NB4 (cell line): ENCODE results near the gene MAML2.

Experiments
- DNase-seq: peaks from one replicate; pipeline ENCODE4 v3.0.0; 2010; ENCODE audit warnings: low read depth
- H3K4me3 ChIP-seq: one replicate; pipeline ENCODE4 v1.5.1; 2011; ENCODE audit warnings: mild to moderate bottlenecking, low read depth, low read length, moderate library complexity
- MYC ChIP-seq: IDR thresholded peaks from 2 replicates; pipeline ENCODE4 v1.6.1; 2011; ENCODE audit warnings: low read depth, low read length
- POLR2A ChIP-seq: IDR thresholded peaks from 2 replicates; pipeline ENCODE4 v1.6.1; 2011; ENCODE audit warnings: mild to moderate bottlenecking; ENCODE audit not compliant: insufficient read length; ENCODE audit errors: extremely low read depth
- TF ChIP-seq, protein P1 (sequence below): IDR thresholded peaks from one replicate; pipeline ENCODE4 v1.5.1; 2012; ENCODE audit warnings: low read depth, low read length
- TF ChIP-seq, protein P2 (sequence below): IDR thresholded peaks from 2 replicates; pipeline ENCODE4 v1.6.1; 2011; ENCODE audit warnings: low read depth, low read length

MAML2 gene

DNA sequence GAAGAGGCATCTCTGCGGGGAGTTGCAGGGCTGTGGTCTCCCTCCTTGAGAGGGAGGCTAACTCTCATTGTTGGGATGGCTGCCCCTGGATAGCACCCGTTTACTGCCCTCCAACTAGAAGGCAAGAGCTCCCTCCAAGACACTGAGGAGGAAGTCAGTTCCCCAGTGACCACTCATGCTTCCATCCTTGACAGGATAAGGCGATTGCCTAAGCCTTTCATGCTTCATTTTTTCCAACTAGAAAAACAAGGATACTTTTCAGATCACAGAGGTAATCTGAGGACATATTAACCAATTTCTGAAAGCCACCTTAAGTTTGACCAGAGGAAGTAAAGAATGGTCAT, 186.6 kb downstream of the MAML2 start:
- H3K4me3 ChIP-seq = peak overlapping the region; percentile 51

DNA sequence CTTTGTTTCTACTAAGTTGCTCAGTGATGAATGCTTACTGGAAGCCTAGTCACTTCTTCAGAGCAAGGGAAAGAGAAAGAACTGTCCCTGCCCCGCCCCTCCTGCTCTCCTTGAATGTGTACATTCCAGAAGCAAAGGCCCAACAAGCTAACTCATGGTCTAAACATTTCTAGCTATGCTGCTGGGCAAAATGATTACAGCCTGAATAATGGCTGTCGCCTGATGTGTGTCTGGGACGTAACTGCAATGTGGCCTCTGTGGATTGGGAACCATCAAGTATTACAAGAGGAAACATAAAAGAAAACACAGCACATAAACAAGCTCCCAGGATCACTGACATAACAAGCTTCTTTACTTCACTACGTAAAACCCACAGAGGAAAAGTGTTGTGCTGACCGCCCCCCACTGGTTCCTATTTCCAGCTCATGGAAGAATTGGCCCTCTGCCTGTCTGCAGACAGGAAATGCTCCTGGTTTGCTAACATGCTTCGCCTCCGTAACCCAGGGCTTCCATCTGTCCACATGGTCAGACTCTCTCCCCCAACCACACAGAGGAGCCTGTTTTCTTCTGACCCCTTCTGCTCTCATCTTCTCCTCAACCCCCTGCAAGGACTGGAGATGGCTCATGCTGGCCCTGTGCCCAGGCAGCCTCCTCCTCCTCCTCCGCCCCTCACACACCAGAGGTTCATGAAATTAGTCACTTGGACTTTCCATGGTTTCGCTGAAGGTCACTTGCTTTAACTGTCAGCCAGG, 187.2 kb downstream of the MAML2 start:
- peak overlapping the region; percentile 51 for H3K4me3 ChIP-seq
- peak; percentile 95 for DNase-seq
- TF ChIP-seq, protein P1, sequence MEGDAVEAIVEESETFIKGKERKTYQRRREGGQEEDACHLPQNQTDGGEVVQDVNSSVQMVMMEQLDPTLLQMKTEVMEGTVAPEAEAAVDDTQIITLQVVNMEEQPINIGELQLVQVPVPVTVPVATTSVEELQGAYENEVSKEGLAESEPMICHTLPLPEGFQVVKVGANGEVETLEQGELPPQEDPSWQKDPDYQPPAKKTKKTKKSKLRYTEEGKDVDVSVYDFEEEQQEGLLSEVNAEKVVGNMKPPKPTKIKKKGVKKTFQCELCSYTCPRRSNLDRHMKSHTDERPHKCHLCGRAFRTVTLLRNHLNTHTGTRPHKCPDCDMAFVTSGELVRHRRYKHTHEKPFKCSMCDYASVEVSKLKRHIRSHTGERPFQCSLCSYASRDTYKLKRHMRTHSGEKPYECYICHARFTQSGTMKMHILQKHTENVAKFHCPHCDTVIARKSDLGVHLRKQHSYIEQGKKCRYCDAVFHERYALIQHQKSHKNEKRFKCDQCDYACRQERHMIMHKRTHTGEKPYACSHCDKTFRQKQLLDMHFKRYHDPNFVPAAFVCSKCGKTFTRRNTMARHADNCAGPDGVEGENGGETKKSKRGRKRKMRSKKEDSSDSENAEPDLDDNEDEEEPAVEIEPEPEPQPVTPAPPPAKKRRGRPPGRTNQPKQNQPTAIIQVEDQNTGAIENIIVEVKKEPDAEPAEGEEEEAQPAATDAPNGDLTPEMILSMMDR = peak; percentile 45
- TF ChIP-seq, protein P2, sequence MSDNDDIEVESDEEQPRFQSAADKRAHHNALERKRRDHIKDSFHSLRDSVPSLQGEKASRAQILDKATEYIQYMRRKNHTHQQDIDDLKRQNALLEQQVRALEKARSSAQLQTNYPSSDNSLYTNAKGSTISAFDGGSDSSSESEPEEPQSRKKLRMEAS = peak; percentile 94
- peak; percentile 96 for TF ChIP-seq MYC
- TF ChIP-seq POLR2A = peak; percentile 26

More for the DNA sequence above, 186.6 kb downstream of the MAML2 start:
- no peak for TF ChIP-seq MYC
- no peak for TF ChIP-seq POLR2A
- TF ChIP-seq, protein P1 = no peak
- TF ChIP-seq, protein P2 = no peak
- DNase-seq = no peak

DNA sequence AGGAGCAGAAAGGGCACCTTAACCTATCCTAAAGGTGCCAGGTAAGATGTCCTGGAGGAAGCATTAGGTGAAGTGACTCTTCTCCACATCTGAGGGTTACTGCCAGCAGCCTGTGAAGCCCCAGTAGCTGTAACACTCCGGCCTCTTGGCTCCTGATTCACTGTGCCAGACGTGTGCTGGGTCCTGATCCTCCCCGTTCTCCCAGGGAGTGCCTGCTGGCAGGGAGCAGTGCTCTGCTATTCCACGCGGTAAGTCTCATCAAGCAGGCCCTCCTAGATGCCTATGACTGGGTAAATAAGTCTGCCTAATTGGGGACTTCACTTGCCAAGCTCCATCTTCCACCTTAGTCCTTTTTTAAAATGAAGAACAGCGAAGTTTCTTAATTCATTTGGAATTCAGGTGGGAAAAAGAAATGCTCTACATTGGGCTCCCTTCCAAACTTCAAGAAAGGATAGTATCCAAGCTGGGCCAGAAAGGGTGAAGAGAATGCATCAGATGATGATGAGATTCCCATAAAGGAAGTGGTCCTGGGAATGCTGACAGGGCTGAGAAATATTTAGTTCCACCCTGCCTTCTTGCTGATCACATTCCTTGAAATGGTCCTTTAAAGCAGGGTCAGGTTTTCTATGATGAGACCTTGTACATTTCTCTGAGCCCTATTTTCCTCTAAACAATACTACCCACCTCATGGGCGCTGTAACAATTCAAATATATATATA, 188.0 kb downstream of the MAML2 start:
- TF ChIP-seq MYC = no peak
- TF ChIP-seq, protein P1 = no peak
- TF ChIP-seq, protein P2 = no peak
- TF ChIP-seq POLR2A = no peak
- DNase-seq = no peak
- no peak overlapping the region for H3K4me3 ChIP-seq

DNA sequence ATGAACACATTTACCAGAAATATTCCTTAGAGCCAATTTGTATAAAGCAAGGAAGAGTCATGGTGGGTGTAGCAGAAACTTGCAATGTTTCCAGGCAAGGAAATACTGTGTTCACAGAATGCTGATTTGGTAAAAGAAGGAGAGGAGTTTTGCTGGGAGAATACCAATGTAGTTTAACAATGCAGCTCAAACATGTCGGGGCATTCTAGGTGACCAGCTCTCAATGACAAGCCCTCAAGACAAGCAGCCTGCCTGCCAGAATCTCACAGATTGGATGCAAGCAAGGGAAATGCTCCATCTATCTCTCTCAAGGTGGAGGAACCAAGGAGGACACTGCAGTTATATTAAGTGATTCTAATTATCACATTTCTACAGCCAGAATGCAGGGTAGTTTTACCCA, 190.4 kb downstream of the MAML2 start:
- TF ChIP-seq POLR2A (no peak), MYC (no peak)
- TF ChIP-seq, protein P2 = no peak
- TF ChIP-seq, protein P1 = no peak
- DNase-seq = no peak
- no peak overlapping the region for H3K4me3 ChIP-seq

DNA sequence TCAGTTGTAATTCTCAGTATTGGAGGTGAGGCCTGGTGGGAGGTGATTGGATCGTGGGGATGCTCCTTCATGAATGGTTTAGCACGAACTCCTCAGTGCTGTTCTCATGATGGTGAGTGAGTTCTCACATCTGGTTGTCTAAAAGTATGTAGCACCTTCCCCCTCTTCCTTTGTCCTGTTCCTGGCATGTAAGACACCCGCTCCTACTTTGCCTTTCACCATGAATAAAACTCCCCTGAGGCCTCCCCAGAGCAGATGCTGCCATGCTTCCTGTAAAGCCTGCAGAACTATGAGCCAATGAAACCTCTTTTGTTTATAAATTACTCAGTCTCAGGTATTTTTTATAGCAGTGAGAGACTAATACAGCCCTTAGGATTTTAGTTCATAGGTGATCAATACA, 191.5 kb downstream of the MAML2 start:
- H3K4me3 ChIP-seq = no peak overlapping the region
- DNase-seq = no peak
- TF ChIP-seq MYC (no peak), POLR2A (no peak)
- TF ChIP-seq, protein P2 = no peak
- TF ChIP-seq, protein P1 = no peak
